MM.1S (cell line): ENCODE measurements around the gene SDCCAG8.
A peak's percentile ranks its signal among the peaks of the same experiment; 100 is the strongest.

ENCODE experiments used
- DNase-seq: peaks from one replicate; pipeline ENCODE4 v3.0.0-alpha.2; 2015
- H2AFZ ChIP-seq: fragments of 300-600 bp; sonication (generic); 2 replicates; pipeline ENCODE4 v1.6.0; 2016; ENCODE audit warnings: antibody characterized with exemption, low read length
- H3F3A ChIP-seq: fragments of 300-600 bp; sonication (generic); 2 replicates; pipeline ENCODE4 v1.6.1; 2016; ENCODE audit warnings: mild to moderate bottlenecking, antibody characterized with exemption, low read length, moderate library complexity, mixed read lengths; ENCODE audit not compliant: insufficient read depth
- H3K27ac ChIP-seq: fragments of 300-600 bp; sonication (generic); 2 replicates; pipeline ENCODE4 v1.5.1; 2016; ENCODE audit warnings: mild to moderate bottlenecking, low read length
- H3K27me3 ChIP-seq: fragments of 300-600 bp; sonication (generic); replicated peaks from 2 replicates; pipeline ENCODE4 v1.6.0; 2016; ENCODE audit warnings: low read length; ENCODE audit not compliant: insufficient read depth
- H3K36me3 ChIP-seq: fragments of 300-600 bp; sonication (generic); replicated peaks from 2 replicates; pipeline ENCODE4 v1.6.1; 2016; ENCODE audit warnings: mild to moderate bottlenecking, low read length, mixed read lengths; ENCODE audit not compliant: insufficient read depth
- H3K4me1 ChIP-seq: fragments of 300-600 bp; sonication (generic); 2 replicates; pipeline ENCODE4 v1.6.1; 2016; ENCODE audit warnings: low read length, mixed read lengths
- H3K4me2 ChIP-seq: fragments of 300-600 bp; sonication (generic); 2 replicates; pipeline ENCODE4 v1.6.0; 2016; ENCODE audit warnings: low read depth, low read length
- H3K4me3 ChIP-seq: fragments of 300-600 bp; sonication (generic); 2 replicates; pipeline ENCODE4 v1.5.1; 2016; ENCODE audit warnings: low read length, mixed read lengths
- H3K79me2 ChIP-seq: fragments of 300-600 bp; sonication (generic); 2 replicates; pipeline ENCODE4 v1.6.1; 2016; ENCODE audit warnings: mixed run types, low read length, mixed read lengths
- H3K9ac ChIP-seq: fragments of 300-600 bp; sonication (generic); 2 replicates; pipeline ENCODE4 v1.6.1; 2016; ENCODE audit warnings: low read length, mixed read lengths
- H3K9me2 ChIP-seq: fragments of 300-600 bp; sonication (generic); replicated peaks from 2 replicates; pipeline ENCODE4 v1.6.1; 2016; ENCODE audit warnings: mild to moderate bottlenecking, low read length, mixed read lengths; ENCODE audit not compliant: insufficient read depth
- H3K9me3 ChIP-seq: fragments of 300-600 bp; sonication (generic); replicated peaks from 2 replicates; pipeline ENCODE4 v1.6.1; 2016; ENCODE audit warnings: mild to moderate bottlenecking, low read length, mixed read lengths; ENCODE audit not compliant: insufficient read depth
- H4K20me1 ChIP-seq: fragments of 300-600 bp; sonication (generic); 2 replicates; pipeline ENCODE4 v1.6.1; 2016; ENCODE audit warnings: mild to moderate bottlenecking, low read length, moderate library complexity, mixed read lengths; ENCODE audit not compliant: insufficient read depth
- EZH2 ChIP-seq: fragments of 300-600 bp; sonication (generic); optimal IDR thresholded peaks from 2 replicates; pipeline ENCODE3; 2017; ENCODE audit warnings: low read depth, mild to moderate bottlenecking, antibody characterized with exemption, low read length, mixed read lengths
- EZH2phosphoT487 ChIP-seq: fragments of 300-600 bp; sonication (generic); IDR thresholded peaks from 2 replicates; pipeline ENCODE4 v1.6.1; 2018; ENCODE audit warnings: antibody characterized with exemption, low read length
- TF ChIP-seq, protein P1 (sequence below): fragments of 300-600 bp; sonication (generic); IDR thresholded peaks from 2 replicates; pipeline ENCODE4 v1.5.1; 2016; ENCODE audit warnings: antibody characterized with exemption, low read length, mixed read lengths

SDCCAG8 gene

DNA sequence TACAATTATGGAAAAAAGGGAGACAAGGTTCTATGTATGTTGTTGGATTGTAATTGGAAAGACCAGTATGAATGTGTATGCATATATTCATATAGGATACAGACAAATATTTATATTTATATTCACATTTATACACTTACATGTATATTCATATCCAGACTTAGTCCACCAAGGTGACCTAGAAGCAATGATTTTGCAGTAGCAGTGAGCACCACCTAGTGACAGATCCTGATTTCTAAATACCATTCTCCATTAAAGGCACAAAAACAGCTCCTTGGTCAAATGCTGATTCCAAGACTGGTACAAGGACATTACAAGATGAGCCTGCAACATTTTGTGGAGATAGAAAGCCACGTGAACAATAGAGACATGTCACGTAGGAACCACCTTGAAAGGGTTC, 153.4 kb downstream of the SDCCAG8 start:
- Histone ChIP-seq H3K4me1 (peaks cover 8% of the 10 kb centered on the region; the same call in 1 of the 2 replicates), H3K9me2 (no peaks in the 10 kb centered on the region), H3K36me3 (no peaks in the 10 kb centered on the region), H3K27me3 (no peaks in the 10 kb centered on the region), H3F3A (no peaks in the 10 kb centered on the region), H3K27ac (no peak overlapping the region), H4K20me1 (no peaks in the 10 kb centered on the region), H3K9me3 (no peaks in the 10 kb centered on the region), H3K9ac (no peak overlapping the region), H3K79me2 (no peaks in the 10 kb centered on the region), H2AFZ (no peak overlapping the region), H3K4me3 (no peak overlapping the region), H3K4me2 (no peak overlapping the region)
- TF ChIP-seq, protein P1, sequence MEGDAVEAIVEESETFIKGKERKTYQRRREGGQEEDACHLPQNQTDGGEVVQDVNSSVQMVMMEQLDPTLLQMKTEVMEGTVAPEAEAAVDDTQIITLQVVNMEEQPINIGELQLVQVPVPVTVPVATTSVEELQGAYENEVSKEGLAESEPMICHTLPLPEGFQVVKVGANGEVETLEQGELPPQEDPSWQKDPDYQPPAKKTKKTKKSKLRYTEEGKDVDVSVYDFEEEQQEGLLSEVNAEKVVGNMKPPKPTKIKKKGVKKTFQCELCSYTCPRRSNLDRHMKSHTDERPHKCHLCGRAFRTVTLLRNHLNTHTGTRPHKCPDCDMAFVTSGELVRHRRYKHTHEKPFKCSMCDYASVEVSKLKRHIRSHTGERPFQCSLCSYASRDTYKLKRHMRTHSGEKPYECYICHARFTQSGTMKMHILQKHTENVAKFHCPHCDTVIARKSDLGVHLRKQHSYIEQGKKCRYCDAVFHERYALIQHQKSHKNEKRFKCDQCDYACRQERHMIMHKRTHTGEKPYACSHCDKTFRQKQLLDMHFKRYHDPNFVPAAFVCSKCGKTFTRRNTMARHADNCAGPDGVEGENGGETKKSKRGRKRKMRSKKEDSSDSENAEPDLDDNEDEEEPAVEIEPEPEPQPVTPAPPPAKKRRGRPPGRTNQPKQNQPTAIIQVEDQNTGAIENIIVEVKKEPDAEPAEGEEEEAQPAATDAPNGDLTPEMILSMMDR: no peak
- TF ChIP-seq EZH2: no peak
- no peak for TF ChIP-seq EZH2phosphoT487
- no peak for DNase-seq

DNA sequence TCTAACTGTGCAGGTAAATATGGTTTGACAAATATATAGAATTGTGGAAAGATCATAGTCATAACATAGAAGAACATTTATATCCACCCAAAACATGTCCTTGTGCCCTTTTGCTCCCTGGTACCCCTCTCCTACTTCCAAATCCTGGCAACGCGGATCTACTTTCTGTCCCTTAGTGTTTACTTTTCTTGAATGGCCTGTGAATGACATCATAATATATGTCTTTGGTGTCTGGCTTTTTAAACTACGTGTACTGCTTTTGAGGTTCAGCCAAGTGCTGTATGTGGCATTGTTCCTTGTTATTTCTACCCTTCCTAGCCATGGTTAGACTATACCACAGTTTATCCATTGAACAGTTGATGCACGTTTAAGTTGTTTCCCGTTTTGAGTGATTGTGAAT, 155.6 kb downstream of the SDCCAG8 start:
- Histone ChIP-seq H3K4me1 (peaks cover 13% of the 10 kb centered on the region), H3K79me2 (no peaks in the 10 kb centered on the region), H3K9ac (no peak overlapping the region), H2AFZ (no peak overlapping the region), H3F3A (no peaks in the 10 kb centered on the region), H3K36me3 (no peaks in the 10 kb centered on the region), H3K9me2 (no peaks in the 10 kb centered on the region), H3K27me3 (no peaks in the 10 kb centered on the region), H3K9me3 (no peaks in the 10 kb centered on the region), H3K4me3 (no peak overlapping the region), H4K20me1 (no peaks in the 10 kb centered on the region), H3K4me2 (no peak overlapping the region), H3K27ac (no peak overlapping the region)
- DNase-seq: no peak
- TF ChIP-seq EZH2phosphoT487 (no peak), EZH2 (no peak)
- TF ChIP-seq, protein P1: no peak

GRCh38 chr1:243413431-243414151, 157.8 kb downstream of the SDCCAG8 start:
- no peaks in the 10 kb centered on the region for H3K79me2 ChIP-seq
- DNase-seq: peak; percentile 17
- no peaks in the 10 kb centered on the region for H3K36me3 ChIP-seq
- H3K4me3 ChIP-seq: no peak overlapping the region
- no peaks in the 10 kb centered on the region for H3K9me2 ChIP-seq
- no peak overlapping the region for H2AFZ ChIP-seq
- no peak overlapping the region for H3K4me2 ChIP-seq
- H3K27me3 ChIP-seq: no peaks in the 10 kb centered on the region
- H3F3A ChIP-seq: no peaks in the 10 kb centered on the region
- no peaks in the 10 kb centered on the region for H3K9me3 ChIP-seq
- no peaks in the 10 kb centered on the region for H4K20me1 ChIP-seq
- H3K27ac ChIP-seq: no peak overlapping the region
- H3K4me1 ChIP-seq: peaks cover 16% of the 10 kb centered on the region
- no peak overlapping the region for H3K9ac ChIP-seq
- TF ChIP-seq EZH2phosphoT487 (no peak), EZH2 (no peak)
- TF ChIP-seq, protein P1: no peak
